ENCODE data around the gene VRTN.
"Not testable (repeated sequence)": the region's sequence is repeated elsewhere in the genome, so short reads cannot be mapped to it uniquely, and the experiment has no call there.

Gene VRTN

GRCh38 chr14:74348241-74348734, at the start of gene VRTN:
Gene VRTN, plus strand, starts transcription at chr14:74348471. Its CDS starts 8,313 bp downstream, at chr14:74356784.
- DNase-seq (ENCODE audit: low read depth in 1 of 2, low spot score in 1 of 2), result no peak

GRCh38 chr14:74299061-74299545, 49.2 kb upstream of the VRTN start:
- peak in 1 of 2 donors; percentile 8 for DNase-seq (ENCODE audit: low read depth in 1 of 2, low spot score in 1 of 2)

GRCh38 chr14:74301594-74302151, 46.6 kb upstream of the VRTN start:
- DNase-seq (ENCODE audit: low read depth in 1 of 2, low spot score in 1 of 2), result no peak

GRCh38 chr14:74302152-74302628, 46.1 kb upstream of the VRTN start:
- no peak for DNase-seq (ENCODE audit: low read depth in 1 of 2, low spot score in 1 of 2)

GRCh38 chr14:74302634-74303569, 45.4 kb upstream of the VRTN start, which contains the start of gene ABCD4:
Gene ABCD4, minus strand, starts transcription at chr14:74302934. Its CDS starts 22 bp downstream, at chr14:74302912.
- peak; percentile 70 to 75 for DNase-seq (ENCODE audit: low read depth in 1 of 2, low spot score in 1 of 2)

GRCh38 chr14:74308695-74309094, 39.6 kb upstream of the VRTN start:
- no peak for DNase-seq (ENCODE audit: low read depth in 1 of 2, low spot score in 1 of 2)

- DNase-seq (ENCODE audit: low read depth in 1 of 2, low spot score in 1 of 2), result no peak
Measured at GRCh38 chr14:74309125-74310022, 38.9 kb upstream of the VRTN start.

GRCh38 chr14:74312161-74312560, 36.1 kb upstream of the VRTN start:
- DNase-seq (ENCODE audit: low read depth in 1 of 2, low spot score in 1 of 2), result no peak

- DNase-seq (ENCODE audit: low read depth in 1 of 2, low spot score in 1 of 2), result no peak
Measured at GRCh38 chr14:74313601-74314000, 34.7 kb upstream of the VRTN start.

- DNase-seq (ENCODE audit: low read depth in 1 of 2, low spot score in 1 of 2), result no peak
Measured at GRCh38 chr14:74314576-74314975, 33.7 kb upstream of the VRTN start.

- DNase-seq (ENCODE audit: low read depth in 1 of 2, low spot score in 1 of 2), result no peak
Measured at GRCh38 chr14:74324931-74325361, 23.3 kb upstream of the VRTN start.

- DNase-seq (ENCODE audit: low read depth in 1 of 2, low spot score in 1 of 2), result no peak
Measured at GRCh38 chr14:74325446-74325845, 22.8 kb upstream of the VRTN start.

GRCh38 chr14:74326369-74327152, 21.7 kb upstream of the VRTN start:
- no peak for DNase-seq (ENCODE audit: low read depth in 1 of 2, low spot score in 1 of 2)

GRCh38 chr14:74329950-74330552, 18.2 kb upstream of the VRTN start:
- not testable (repeated sequence) for DNase-seq (ENCODE audit: low read depth in 1 of 2, low spot score in 1 of 2)

- DNase-seq (ENCODE audit: low read depth in 1 of 2, low spot score in 1 of 2), result no peak
Measured at GRCh38 chr14:74333909-74334308, 14.4 kb upstream of the VRTN start.

GRCh38 chr14:74346341-74346740, 1.9 kb upstream of the VRTN start:
- no peak for DNase-seq (ENCODE audit: low read depth in 1 of 2, low spot score in 1 of 2)

- no peak for DNase-seq (ENCODE audit: low read depth in 1 of 2, low spot score in 1 of 2)
Measured at GRCh38 chr14:74347097-74347794, 1.0 kb upstream of the VRTN start.

GRCh38 chr14:74347795-74348100, 523 bp upstream of the VRTN start:
- DNase-seq (ENCODE audit: low read depth in 1 of 2, low spot score in 1 of 2), result no peak

Measured in activated T-helper 1 cell treated with anti-CD3 and anti-CD28 coated beads, Interleukin-2, amount 50 U/mL, for 16 hours (primary cell).